Stimulated activated CD4-positive, alpha-beta T cell treated with anti-CD3 and anti-CD28 coated beads, TNF-alpha, amount 100 ng/mL, for 1 hour (primary cell): ENCODE measurements around the gene SLC16A12.
A peak's percentile ranks its signal among the peaks of the same experiment; 100 is the strongest.
"Not testable (repeated sequence)": the region's sequence is repeated elsewhere in the genome, so short reads cannot be mapped to it uniquely, and the experiment has no call there.

Source experiments
- DNase-seq, 3 donors: peaks; one replicate each; pipeline ENCODE4 v3.0.0-alpha.2; 2020; ENCODE audit warnings: low read depth in 3 of 3, low spot score in 1 of 3

Gene SLC16A12

GRCh38 chr10:89393898-89394297 lies 141.5 kb downstream of the SLC16A12 start:
- DNase-seq, result no peak

DNA sequence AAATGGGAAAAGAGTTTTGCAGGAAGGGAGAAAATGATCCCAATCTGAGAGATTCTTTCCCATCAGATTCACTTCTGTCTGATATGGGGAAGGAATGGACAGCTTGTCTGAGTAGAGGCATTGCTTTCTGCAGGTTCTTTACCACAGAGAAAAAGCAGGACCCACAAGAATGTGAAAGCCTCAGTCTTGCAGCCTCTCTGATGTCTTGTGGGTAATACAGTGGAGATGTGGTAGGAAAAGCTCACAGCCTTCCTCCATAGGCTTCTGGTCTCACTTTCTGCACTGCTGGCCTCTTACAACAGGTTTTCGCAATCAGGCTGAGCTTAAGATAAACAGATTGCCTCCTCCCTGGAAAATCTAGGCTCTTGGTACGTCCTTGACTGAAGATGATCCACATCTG lies 142.4 kb downstream of the SLC16A12 start:
- no peak for DNase-seq

DNA sequence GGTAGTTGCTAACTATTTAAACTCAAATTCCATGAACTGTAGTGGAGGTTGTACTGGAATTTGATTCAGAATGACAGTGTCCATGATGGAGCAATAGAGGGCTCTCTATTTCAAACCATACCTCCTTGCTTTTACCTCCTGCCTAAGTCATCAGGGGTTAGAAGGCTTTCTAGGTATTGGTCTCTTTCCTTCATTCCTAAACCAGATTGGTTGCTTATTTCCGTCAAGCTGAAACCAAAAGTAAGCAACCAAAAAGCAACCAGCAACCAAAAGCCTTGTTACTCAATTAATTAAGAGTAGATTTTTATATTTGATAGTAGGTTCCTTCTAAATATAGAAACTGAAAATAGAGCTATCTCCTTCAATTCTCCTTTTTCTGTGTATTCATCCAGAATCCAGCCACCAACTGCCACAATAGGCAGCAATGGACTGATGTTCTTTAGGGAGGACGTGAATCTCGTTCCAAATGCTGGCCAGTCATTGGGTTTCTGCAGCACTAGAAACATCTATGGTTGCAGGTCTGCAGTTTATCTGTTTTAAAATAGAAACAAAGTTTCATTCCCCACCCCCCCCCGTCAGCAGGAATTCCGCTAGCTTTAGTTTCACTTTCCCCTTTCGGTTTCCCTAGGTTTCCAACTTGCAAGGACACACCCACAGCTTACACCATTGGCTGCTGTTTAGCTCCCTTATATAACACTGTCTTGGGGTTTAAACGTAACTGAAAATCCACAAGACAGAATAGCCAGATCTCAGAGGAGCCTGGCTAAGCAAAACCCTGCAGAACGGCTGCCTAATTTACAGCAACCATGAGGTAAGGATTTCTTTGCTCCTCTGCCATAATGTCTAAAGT lies 143.3 kb downstream of the SLC16A12 start, which contains the start of gene IFIT1:
Gene IFIT1, plus strand, starts transcription at position 717 of the 850 bp plus-strand sequence. Its CDS starts 90 bp downstream, at position 807.
- peak in 1 of 3 donors; percentile 19 for DNase-seq

DNA sequence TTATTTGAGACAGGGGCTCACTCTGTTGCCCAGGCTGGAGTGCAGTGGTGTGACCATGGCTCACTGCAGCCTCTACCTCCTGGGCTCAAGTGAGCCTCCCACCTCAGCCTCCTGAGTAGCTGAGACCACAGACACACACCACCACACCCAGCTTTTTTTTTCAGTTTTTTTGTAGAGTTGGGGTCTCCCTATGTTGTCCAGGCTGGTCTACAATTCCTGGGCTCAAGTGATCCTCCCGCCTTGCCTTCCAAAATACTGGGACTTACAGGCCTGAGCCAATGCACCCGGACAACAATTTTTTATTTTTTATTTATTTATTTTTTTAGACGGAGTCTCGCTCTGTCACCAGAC lies 144.2 kb downstream of the SLC16A12 start:
- DNase-seq, result not testable (repeated sequence)

DNA sequence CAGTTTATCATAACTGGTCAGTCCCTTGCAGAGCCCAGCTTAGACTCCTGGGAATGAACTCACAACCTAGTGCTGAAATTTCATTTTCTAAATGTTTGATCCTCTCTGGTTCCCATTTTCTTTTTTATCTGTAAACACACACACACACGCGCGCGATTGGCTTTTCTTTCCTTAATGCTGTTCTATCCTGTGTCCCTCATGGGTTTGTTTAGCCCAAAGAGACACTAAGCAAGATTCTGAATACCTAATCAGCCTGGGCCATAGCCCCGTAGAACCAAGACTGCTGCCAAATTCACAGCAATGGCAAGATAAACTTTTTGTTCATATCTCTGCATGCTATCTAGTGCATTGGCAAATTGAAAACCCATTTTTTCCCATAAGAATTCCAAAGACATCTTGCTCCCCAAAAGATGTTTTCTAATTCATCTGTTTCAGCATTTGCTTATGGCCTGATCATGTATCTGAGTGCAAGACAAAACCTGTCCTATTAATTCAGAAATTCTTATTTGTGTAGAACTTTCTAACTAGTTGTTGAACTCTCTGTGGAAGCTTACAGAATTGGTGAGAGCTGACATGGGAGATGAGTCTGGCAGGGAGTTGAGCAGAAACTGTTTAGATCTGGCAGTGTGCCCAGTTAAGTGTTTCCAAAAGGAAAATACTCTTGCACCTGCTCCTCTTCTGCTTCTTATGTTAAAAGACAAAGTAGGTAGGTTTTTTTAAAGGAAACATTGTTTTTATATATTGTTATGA lies 144.7 kb downstream of the SLC16A12 start:
- DNase-seq, result no peak

DNA sequence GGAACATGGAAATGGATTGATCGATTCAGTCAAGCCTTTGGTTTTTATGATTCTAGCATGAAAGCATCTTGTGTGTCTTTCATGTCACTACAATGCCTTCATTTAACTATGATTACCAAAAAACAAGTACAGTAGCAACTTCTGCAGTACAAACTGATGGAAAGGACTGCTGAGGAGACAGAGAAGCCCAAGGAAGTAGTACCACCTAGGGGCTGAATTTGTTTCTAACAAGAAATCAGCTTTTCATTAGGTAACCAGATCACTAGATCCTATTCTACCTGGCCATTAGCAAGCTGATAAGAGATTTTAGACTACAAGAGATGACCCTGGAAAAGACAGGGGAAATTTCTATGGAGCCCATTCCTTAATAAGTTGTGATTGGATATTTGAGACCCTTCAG lies 146.1 kb downstream of the SLC16A12 start:
- DNase-seq, result no peak

GRCh38 chr10:89388806-89389205 lies 146.6 kb downstream of the SLC16A12 start:
- DNase-seq, result no peak

DNA sequence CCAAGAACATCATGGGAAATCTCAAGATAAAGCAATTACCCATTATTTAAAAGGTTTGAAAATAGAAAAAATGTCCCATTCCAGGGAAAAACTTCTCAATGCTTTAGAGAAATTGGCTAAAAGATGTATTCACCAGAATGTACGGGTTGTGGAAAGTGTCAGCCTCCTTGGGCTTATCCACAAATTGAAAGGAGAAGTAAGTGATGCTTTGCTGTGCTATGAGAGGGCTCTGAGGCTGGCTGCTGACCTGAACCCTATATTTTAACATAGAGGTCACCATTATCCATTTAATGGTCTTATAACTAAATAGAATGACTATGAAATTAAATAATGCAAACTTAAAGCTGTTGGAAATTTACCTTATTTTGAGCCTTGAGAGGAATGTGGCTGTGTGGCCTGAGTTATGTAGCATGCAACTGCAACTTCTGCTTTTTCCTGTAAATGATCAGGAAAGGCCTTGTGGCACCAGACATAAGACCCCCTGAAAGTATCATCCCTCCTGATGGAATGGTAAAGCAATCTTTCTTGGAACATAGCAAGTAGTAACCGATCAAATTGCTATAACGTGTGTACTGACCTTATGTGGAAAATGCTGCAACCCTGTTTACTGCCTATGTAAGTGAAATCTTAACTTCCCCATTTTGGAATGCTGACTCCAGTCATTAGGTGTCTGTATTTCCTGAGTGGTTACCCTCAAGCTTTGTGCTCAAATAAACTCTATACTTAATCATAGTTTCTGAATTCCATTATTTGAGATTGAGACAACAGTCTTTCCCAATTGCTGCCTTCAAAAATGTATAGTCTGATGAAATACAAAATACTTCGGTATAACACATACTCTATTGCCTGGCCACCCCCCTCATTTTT lies 150.7 kb downstream of the SLC16A12 start:
- DNase-seq, result no peak

DNA sequence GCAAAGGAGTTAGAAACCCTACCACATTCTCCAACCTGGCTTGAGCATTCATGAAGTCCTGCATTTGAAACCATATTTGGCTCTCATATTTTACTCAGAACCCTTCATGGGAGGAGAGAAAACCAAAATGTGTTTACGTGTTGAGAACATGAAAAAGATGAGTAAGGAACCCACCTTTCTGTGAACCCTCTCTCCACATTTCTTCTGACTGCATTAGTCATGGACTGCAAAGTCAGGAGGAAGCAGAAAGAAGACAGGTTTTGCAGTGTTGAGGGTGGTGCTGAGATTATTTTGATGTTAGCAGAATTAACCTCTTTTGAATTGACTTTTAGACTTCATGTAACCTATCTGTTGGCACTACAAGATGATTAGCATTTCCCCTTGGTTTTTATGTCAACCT lies 152.6 kb downstream of the SLC16A12 start:
- no peak for DNase-seq
